Rectal smooth muscle tissue (tissue), 1 donor: ENCODE measurements around the gene ANO10.
"Not testable (repeated sequence)": the region's sequence is repeated elsewhere in the genome, so short reads cannot be mapped to it uniquely, and the experiment has no call there.

Source experiments
- H3K27ac ChIP-seq: one replicate; pipeline ENCODE4 v1.7.0; 2013; ENCODE audit warnings: low read depth, low read length, inconsistent platforms
- H3K27me3 ChIP-seq: one replicate; pipeline ENCODE4 v1.7.0; 2013; ENCODE audit warnings: low read length; ENCODE audit not compliant: control insufficient read depth, insufficient read depth
- H3K36me3 ChIP-seq: one replicate; pipeline ENCODE4 v1.7.0; 2013; ENCODE audit warnings: low read length; ENCODE audit not compliant: control insufficient read depth, insufficient read depth
- H3K4me1 ChIP-seq: one replicate; pipeline ENCODE4 v1.7.0; 2013; ENCODE audit warnings: low read length; ENCODE audit not compliant: control insufficient read depth, insufficient read depth
- H3K4me3 ChIP-seq: one replicate; pipeline ENCODE4 v1.7.0; 2013; ENCODE audit warnings: low read length
- H3K9ac ChIP-seq: one replicate; pipeline ENCODE4 v1.7.0; 2013; ENCODE audit warnings: low read length

ANO10 gene

DNA sequence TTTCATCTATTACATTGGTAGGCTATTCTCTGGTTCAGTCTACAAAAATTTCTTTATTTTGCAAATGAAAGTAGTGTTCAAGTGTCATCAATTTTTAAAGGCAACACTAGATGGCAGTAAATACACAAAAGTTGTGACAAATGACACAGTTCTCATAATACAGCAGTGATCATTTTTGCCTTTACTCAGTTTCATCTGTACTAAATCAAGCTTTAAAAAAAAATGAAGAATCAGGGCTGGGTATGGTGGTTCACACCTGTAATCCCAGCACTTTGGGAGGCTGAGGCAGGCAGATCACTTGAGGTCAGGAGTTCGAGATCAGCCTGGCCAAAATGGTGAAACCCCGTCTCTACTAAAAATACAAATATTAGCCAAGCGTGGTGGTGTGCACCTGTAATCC is 77.5 kb downstream of the ANO10 start:
- not testable (repeated sequence) for H3K27me3 ChIP-seq, H3K9ac ChIP-seq, H3K36me3 ChIP-seq, H3K4me1 ChIP-seq, H3K27ac ChIP-seq, H3K4me3 ChIP-seq

DNA sequence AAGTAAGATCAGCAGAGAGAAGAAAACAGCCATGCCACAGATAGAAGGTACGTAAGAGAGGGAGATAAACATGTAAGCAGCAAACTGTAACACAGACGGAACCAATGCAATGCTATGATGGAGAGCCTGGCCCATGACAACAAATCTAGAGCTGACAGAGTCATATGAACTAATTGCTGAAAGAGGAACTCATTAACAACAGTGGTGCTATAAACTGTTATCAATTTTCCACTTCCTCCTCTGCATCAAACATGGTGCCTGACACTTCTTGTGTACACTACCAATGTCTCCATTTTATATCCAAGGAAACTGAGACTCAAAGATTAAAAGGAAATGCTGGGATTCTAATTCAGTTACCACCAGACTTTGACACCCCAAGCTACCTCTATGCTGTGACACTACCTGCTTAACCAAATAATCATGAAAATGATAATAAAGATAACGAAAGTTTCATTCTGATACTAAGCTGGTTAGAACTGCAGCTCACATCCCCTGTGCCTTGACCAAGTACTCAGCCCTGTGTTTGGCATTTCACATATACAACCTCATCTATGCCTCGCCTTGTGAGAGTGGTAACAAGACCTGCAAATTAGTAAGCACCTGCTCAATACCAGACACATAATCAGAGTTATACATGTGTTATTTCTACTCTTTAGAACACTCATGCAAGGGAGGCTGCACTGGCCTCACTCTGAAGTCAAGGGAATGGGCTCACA is 79.3 kb downstream of the ANO10 start:
- H3K27ac ChIP-seq: no peak overlapping the region
- no peak overlapping the region for H3K9ac ChIP-seq
- H3K4me1 ChIP-seq: no peaks in the 10 kb centered on the region
- H3K27me3 ChIP-seq: no peaks in the 10 kb centered on the region
- peaks cover 3% of the 10 kb centered on the region for H3K36me3 ChIP-seq
- no peak overlapping the region for H3K4me3 ChIP-seq

DNA sequence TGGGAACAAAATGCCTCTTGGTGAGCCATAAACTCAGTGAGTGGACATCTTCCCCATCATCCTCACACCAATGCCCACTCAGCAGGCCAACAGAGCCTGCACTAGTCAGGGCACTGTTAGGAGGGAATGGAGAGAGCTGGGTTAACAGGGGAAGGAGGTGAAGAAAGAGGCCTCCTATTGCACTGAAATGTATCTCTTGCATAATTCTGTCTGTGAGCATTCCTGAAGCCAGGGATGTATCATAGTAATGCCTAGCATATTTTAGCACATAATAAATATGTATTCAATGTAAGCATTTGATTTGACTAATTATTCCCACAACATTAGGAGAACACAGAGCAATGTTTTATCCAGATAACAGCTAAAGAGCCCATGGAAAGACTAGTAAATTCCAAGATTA is 81.2 kb downstream of the ANO10 start:
- Histone ChIP-seq H3K27ac (no peak overlapping the region), H3K27me3 (no peaks in the 10 kb centered on the region), H3K4me1 (no peaks in the 10 kb centered on the region), H3K9ac (no peak overlapping the region), H3K4me3 (no peak overlapping the region), H3K36me3 (peaks cover 3% of the 10 kb centered on the region)

DNA sequence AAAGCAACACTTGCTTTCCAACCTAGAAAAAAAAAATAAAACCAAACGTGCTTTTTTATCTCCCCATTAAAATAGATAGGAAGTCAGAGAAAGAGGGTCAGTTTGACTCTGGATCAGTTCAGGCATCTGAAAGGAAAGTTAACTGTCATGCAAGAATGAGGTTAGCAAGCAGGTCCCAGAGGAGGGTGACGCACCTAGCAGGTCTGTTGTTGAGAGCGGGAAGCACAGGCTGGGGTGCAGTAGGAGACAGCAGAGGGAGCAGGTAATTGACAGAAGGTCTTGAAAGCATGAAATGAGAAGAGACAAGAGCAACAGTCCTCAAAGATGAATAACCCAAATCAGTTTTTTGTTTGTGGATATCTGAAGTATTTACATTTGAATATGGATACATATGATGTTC is 82.5 kb downstream of the ANO10 start:
- no peak overlapping the region for H3K9ac ChIP-seq
- peaks cover 3% of the 10 kb centered on the region for H3K36me3 ChIP-seq
- H3K27me3 ChIP-seq: no peaks in the 10 kb centered on the region
- H3K4me3 ChIP-seq: no peak overlapping the region
- no peak overlapping the region for H3K27ac ChIP-seq
- H3K4me1 ChIP-seq: no peaks in the 10 kb centered on the region

DNA sequence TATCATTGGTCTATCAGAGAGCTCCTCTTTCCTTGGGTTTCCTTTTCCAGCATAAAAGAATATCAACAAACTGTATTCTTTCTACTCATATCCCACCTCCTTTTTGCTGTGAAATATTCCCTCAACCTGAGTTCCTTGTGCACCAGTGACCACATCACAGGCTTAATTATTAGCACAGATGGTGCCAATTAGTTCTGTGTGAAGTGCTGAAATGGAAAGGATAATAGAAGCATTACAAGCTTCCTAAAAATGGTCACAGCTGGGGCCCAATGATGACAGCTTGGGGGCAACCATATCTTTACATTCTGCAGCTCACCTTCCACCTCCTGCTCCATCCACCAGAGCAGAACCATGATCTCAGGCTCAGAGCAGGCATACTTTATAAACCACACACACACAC is 84.6 kb downstream of the ANO10 start:
- H3K4me1 ChIP-seq: no peaks in the 10 kb centered on the region
- H3K27ac ChIP-seq: no peak overlapping the region
- no peak overlapping the region for H3K4me3 ChIP-seq
- no peaks in the 10 kb centered on the region for H3K27me3 ChIP-seq
- H3K9ac ChIP-seq: no peak overlapping the region
- peaks cover 3% of the 10 kb centered on the region for H3K36me3 ChIP-seq

DNA sequence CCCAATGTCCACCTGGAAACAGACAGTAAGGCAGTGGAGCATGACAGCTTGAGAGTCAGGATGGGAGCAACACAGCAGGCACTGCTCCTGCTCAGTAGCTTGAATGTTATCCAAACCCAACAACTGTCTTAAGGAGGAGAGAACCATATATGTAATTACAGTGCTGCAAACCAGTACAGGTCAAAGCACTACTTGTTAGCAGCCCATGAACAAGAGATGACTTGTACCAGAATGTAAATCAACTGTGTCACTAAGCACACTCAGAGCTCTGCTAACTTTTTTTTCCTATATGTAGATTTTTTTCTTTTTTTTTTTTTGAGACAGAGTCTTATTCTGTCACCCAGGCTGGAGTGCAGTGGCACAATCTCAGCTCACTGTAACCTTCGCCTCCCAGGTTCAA is 87.1 kb downstream of the ANO10 start:
- Histone ChIP-seq H3K27me3 (no peaks in the 10 kb centered on the region), H3K27ac (no peak overlapping the region), H3K4me1 (no peaks in the 10 kb centered on the region), H3K36me3 (peaks cover 3% of the 10 kb centered on the region), H3K4me3 (no peak overlapping the region), H3K9ac (no peak overlapping the region)

DNA sequence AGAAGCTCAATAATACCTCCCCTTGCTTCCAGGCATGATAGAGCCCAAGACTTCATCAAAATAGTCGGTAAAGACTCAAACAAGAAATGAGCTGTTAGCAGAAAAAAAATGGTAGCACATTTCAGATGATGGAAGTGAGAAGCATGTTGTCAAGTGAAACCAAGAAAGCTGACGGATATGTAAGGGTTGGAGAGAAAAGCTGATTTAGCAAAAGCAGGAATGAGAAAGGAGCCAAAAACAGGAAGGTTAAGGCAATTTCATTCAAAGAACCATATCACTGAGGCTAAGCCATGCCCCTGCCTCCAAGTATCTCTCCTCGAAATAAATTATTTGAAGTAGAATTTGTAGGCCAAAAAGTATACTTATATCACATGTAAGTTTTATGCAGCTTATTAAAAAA is 88.8 kb downstream of the ANO10 start:
- no peak overlapping the region for H3K9ac ChIP-seq
- no peaks in the 10 kb centered on the region for H3K4me1 ChIP-seq
- H3K4me3 ChIP-seq: no peak overlapping the region
- H3K27me3 ChIP-seq: no peaks in the 10 kb centered on the region
- no peak overlapping the region for H3K27ac ChIP-seq
- no peaks in the 10 kb centered on the region for H3K36me3 ChIP-seq

DNA sequence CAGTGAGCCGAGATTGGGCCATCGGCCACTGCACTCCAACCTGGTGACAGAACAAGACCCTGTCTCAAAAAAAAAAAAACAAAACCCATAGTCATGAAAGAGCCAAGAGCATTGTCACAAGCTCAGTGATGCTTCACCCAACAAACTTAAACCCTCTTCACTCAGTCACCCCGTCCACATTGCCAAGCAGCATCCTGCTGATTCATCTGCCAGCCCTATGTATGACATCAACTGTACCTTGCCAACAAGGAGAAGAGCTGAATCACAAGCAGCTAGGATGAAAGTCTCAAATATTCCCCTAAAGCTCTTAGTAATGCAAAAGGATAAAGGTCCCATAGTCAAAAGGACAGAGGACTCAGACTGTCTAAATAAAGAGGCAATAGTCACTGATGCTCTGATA is 90.0 kb downstream of the ANO10 start:
- Histone ChIP-seq H3K4me3 (no peak overlapping the region), H3K27ac (no peak overlapping the region), H3K9ac (no peak overlapping the region), H3K27me3 (no peaks in the 10 kb centered on the region), H3K36me3 (no peaks in the 10 kb centered on the region), H3K4me1 (no peaks in the 10 kb centered on the region)

DNA sequence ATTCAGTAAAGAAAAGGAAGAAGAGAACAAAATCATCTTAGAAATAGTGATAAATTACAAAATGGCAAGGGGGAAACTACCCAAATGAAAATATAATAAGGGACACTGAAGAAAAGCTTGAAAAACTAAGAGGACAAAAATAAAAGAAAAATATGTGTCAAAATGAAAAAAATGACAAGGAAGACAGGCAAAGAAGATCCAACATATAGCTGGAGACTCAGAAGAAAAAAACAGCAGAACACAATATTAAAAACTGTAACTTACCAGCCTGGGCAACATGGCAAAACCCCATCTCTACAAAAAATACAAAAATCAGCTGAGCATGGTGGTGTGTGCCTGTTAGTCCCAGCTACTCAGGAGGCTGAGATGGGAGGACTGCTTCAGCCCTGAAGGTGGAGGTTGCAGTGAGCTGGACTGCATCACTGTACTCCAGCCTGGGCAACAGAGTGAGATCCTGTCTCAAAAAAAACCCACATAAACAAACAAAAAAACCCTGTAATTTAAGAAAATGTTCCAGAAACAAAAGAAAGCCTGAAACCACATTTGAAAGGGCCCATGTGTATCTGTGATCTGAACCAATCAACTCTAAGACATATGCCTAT is 93.2 kb downstream of the ANO10 start:
- H3K4me1 ChIP-seq: no peaks in the 10 kb centered on the region
- no peaks in the 10 kb centered on the region for H3K36me3 ChIP-seq
- no peak overlapping the region for H3K27ac ChIP-seq
- no peak overlapping the region for H3K4me3 ChIP-seq
- H3K9ac ChIP-seq: no peak overlapping the region
- no peaks in the 10 kb centered on the region for H3K27me3 ChIP-seq

DNA sequence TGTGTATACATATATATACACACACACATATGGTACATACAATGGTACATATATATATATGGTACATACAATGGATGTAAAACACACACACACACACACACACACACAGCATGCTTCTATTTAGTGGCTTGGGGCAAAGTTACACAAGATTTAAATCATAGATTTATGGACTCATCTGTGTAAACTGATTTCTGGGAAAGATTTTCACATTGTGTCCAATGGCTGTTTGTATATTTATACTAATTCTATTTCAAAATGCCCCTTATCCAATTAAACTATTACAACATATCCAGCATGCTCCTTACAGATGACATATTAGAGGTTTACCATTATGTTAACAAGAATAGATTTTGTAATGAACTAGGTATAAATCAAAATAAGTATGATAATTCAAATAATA is 94.9 kb downstream of the ANO10 start:
- no peaks in the 10 kb centered on the region for H3K4me1 ChIP-seq
- H3K36me3 ChIP-seq: no peaks in the 10 kb centered on the region
- no peak overlapping the region for H3K4me3 ChIP-seq
- H3K27me3 ChIP-seq: no peaks in the 10 kb centered on the region
- H3K27ac ChIP-seq: no peak overlapping the region
- no peak overlapping the region for H3K9ac ChIP-seq

DNA sequence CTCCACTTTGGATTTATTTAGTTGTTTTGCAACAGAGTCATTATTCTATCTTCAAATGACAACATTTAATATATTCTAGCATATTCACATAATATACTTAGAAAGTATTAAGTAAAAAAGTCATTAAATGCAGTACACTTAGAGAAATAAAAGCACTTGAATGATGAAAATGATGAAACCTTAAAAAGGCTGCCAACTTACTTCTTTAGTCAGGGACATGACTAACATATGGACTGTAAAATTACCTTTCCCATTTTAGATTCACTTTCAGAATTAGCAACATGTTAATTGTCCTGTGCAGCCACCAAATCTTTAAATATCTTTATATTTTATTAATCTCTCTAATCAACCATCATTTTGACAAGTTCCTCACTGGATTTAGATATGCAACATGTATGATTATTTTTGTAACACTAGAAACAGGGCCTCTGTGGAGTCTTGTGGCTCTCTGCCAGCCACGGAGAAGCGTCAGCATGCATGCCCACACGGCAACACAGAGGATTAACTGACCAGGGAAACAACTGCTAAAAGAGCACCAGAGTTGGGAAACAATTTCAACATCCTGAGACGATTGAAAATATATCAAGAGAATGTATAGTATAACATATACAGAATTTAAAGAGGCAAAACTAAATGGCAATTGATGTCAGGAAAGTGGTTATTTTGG is 95.7 kb downstream of the ANO10 start:
- H3K4me3 ChIP-seq: no peak overlapping the region
- H3K27me3 ChIP-seq: no peaks in the 10 kb centered on the region
- H3K27ac ChIP-seq: no peak overlapping the region
- H3K4me1 ChIP-seq: no peaks in the 10 kb centered on the region
- H3K9ac ChIP-seq: no peak overlapping the region
- no peaks in the 10 kb centered on the region for H3K36me3 ChIP-seq

DNA sequence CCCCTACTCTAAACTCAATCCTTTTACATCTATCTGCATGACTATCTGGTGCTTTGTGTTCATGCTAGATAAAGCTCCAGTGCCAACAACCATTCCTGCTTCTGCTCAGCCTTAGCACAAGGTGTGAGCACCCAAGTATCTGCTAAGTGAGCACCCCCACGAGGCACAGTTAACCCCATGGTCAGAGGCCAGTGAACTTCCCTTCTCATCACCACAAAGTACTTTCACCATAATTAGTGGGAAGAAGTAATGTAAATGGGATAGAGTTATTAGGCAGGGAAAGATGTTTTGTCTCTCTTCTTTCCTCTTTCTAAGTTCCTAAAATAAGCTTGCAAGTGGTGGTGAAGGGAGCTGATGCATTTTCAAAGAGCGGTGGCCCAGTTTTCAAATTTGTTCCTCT is 96.4 kb downstream of the ANO10 start:
- H3K4me1 ChIP-seq: no peaks in the 10 kb centered on the region
- no peaks in the 10 kb centered on the region for H3K36me3 ChIP-seq
- no peaks in the 10 kb centered on the region for H3K27me3 ChIP-seq
- H3K9ac ChIP-seq: no peak overlapping the region
- no peak overlapping the region for H3K4me3 ChIP-seq
- H3K27ac ChIP-seq: no peak overlapping the region
